Thyroid gland (tissue), 4 donors: ENCODE measurements around the gene FAM177A1.

Experiments used
- POLR2A ChIP-seq, 2 donors: fragments of 450-650 bp; IDR thresholded peaks; one replicate each; pipeline ENCODE4 v1.6.1; 2017; ENCODE audit warnings: antibody characterized with exemption in 2 of 2, mild to moderate bottlenecking in 2 of 2, moderate library complexity in 1 of 2
- TF ChIP-seq, protein P1 (sequence below), 6 experiments: fragments of 200-600 bp in 3 of 6; fragments of 450-650 bp in 3 of 6; sonication (generic) in 3 of 6; IDR thresholded peaks; one replicate each; pipeline ENCODE4 v1.5.1; 2016 to 2019; ENCODE audit warnings: antibody characterized with exemption in 6 of 6, mild to moderate bottlenecking in 2 of 6, inconsistent platforms in 1 of 6, moderate library complexity in 1 of 6

DNA sequence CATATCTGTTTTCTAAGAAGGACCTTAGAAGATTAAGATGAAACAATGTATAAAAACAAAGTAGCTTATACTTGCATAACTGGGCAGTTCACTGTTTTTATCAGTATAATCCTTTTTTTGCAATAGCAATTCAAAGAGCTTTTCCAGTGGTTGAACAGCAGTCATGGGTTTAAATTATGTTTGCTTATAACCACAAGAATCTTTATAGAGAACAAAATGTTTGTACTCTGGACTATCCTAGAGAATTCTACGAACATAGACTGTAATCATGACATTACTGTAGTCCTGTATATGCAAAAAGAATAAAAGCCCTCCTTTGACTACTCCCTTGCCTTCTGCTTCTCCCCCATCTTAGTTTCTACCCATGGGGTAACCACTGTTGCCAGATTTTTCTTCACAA lies 5.7 kb downstream of the FAM177A1 start:
- TF ChIP-seq, protein P1, sequence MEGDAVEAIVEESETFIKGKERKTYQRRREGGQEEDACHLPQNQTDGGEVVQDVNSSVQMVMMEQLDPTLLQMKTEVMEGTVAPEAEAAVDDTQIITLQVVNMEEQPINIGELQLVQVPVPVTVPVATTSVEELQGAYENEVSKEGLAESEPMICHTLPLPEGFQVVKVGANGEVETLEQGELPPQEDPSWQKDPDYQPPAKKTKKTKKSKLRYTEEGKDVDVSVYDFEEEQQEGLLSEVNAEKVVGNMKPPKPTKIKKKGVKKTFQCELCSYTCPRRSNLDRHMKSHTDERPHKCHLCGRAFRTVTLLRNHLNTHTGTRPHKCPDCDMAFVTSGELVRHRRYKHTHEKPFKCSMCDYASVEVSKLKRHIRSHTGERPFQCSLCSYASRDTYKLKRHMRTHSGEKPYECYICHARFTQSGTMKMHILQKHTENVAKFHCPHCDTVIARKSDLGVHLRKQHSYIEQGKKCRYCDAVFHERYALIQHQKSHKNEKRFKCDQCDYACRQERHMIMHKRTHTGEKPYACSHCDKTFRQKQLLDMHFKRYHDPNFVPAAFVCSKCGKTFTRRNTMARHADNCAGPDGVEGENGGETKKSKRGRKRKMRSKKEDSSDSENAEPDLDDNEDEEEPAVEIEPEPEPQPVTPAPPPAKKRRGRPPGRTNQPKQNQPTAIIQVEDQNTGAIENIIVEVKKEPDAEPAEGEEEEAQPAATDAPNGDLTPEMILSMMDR (IDR thresholded peaks at IDR 0.05) = no peak
- no peak for TF ChIP-seq POLR2A (IDR thresholded peaks at IDR 0.05)
